Measurements from ENCODE around the gene CUX1.
A peak's percentile ranks its signal among the peaks of the same experiment; 100 is the strongest.

Gene CUX1

DNA sequence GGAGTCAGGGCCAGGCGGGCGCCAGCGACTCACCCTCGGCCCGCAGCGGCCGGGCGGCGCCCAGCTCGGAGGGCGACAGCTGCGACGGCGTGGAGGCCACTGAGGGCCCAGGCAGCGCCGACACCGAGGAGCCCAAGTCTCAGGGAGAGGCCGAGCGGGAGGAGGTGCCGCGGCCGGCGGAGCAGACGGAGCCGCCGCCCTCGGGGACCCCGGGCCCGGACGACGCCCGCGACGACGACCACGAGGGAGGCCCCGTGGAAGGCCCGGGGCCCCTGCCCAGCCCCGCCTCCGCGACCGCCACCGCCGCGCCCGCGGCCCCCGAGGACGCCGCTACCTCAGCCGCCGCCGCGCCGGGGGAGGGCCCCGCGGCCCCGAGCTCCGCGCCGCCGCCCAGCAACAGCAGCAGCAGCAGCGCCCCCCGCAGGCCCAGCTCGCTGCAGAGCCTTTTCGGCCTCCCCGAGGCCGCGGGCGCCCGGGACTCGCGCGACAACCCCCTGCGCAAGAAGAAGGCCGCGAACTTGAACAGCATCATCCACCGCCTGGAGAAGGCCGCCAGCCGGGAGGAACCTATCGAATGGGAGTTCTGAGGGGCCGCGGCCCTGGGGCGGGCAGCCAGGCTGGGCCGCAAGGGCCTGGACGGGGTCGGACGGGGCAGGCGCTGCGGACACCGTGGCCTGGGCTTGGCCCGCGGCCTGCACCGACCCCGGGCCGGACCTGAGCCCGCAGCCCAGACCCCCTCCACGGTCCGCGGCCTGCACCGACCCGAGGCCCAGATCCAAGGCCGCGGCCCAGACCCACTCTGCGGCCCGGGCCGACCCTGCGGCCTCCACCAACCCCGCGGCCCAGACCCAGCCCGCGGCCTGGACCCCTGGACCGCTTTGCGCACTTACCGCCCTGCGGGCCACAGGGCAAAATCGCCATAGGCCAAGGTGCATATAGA, 431.3 kb downstream of the CUX1 start:
- no peak for ATAC-seq
- TF ChIP-seq ARNTL (CRISPR knock-in tag; IDR thresholded peaks at IDR 0.05; ENCODE audit: borderline replicate concordance, low read depth) (no peak), PPARA (CRISPR knock-in tag; IDR thresholded peaks at IDR 0.05; ENCODE audit: borderline replicate concordance) (no peak), POU6F1 (CRISPR knock-in tag; IDR thresholded peaks at IDR 0.05; ENCODE audit: borderline replicate concordance, low read depth) (no peak), TCF4 (CRISPR knock-in tag; IDR thresholded peaks at IDR 0.05; ENCODE audit: borderline replicate concordance) (no peak), OSR1 (CRISPR knock-in tag; IDR thresholded peaks at IDR 0.05) (no peak), ZNF565 (CRISPR knock-in tag; conservative IDR thresholded peaks at IDR 0.05; ENCODE audit: low read depth) (no peak), ZFP30 (CRISPR knock-in tag; IDR thresholded peaks at IDR 0.05) (no peak), TOX (CRISPR knock-in tag; IDR thresholded peaks at IDR 0.05; ENCODE audit: borderline replicate concordance) (no peak)
- TF ChIP-seq, protein P1, sequence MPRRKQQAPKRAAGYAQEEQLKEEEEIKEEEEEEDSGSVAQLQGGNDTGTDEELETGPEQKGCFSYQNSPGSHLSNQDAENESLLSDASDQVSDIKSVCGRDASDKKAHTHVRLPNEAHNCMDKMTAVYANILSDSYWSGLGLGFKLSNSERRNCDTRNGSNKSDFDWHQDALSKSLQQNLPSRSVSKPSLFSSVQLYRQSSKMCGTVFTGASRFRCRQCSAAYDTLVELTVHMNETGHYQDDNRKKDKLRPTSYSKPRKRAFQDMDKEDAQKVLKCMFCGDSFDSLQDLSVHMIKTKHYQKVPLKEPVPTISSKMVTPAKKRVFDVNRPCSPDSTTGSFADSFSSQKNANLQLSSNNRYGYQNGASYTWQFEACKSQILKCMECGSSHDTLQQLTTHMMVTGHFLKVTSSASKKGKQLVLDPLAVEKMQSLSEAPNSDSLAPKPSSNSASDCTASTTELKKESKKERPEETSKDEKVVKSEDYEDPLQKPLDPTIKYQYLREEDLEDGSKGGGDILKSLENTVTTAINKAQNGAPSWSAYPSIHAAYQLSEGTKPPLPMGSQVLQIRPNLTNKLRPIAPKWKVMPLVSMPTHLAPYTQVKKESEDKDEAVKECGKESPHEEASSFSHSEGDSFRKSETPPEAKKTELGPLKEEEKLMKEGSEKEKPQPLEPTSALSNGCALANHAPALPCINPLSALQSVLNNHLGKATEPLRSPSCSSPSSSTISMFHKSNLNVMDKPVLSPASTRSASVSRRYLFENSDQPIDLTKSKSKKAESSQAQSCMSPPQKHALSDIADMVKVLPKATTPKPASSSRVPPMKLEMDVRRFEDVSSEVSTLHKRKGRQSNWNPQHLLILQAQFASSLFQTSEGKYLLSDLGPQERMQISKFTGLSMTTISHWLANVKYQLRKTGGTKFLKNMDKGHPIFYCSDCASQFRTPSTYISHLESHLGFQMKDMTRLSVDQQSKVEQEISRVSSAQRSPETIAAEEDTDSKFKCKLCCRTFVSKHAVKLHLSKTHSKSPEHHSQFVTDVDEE (CRISPR knock-in tag; IDR thresholded peaks at IDR 0.05): no peak

DNA sequence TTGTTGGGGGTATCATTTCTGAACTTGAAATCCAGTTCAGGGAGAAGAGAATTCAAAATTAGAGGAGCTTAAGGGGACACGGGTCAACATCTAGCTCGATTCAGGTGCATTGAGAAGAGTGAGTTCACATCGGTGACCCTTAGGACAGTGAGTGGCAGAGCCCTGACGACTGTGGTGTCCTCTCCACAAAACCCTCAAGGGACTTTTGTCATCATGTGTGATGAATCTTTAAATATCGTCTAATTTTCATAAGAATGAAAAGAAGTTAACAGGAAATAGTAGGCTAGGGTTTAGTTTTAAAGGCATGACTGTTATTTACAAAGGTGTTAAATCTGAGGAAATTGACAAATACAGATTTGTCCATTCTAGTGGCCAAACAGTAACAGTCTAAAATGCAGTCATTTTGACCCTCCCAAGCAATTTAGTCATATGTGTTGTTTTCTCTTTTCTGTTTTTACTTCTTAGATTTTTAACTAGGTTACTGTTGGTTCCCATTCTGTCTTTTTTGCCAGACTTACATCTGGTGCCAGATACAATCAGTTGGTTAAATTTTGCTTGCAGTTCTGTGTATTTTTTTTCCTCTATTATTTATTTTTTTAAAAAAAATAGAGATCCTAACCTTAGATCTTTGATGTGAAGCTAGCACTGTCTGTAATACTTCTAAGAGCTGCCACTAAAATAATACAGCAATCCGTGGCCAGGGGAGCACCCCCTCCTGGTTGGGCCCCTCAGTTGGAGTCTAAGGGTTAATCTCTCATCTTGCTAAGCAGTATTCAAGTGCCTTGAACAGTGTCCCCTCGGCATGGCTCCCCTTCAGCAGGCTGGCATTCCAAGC, 434.3 kb downstream of the CUX1 start:
- no peak for ATAC-seq
- TF ChIP-seq ZFP3 (CRISPR knock-in tag; IDR thresholded peaks at IDR 0.05): no peak
- TF ChIP-seq TCF4 (CRISPR knock-in tag; IDR thresholded peaks at IDR 0.05; ENCODE audit: borderline replicate concordance): peak; percentile 89

- TF ChIP-seq ZC3H10 (CRISPR knock-in tag; IDR thresholded peaks at IDR 0.05) (no peak), TOX (CRISPR knock-in tag; IDR thresholded peaks at IDR 0.05; ENCODE audit: borderline replicate concordance) (no peak), SNAI2 (CRISPR knock-in tag; IDR thresholded peaks at IDR 0.05) (no peak), CSRNP3 (CRISPR knock-in tag; IDR thresholded peaks at IDR 0.05) (no peak), OSR1 (CRISPR knock-in tag; IDR thresholded peaks at IDR 0.05) (no peak), ZNF8 (CRISPR knock-in tag; IDR thresholded peaks at IDR 0.05) (no peak), ARNTL (CRISPR knock-in tag; IDR thresholded peaks at IDR 0.05; ENCODE audit: borderline replicate concordance, low read depth) (no peak), ZFP3 (CRISPR knock-in tag; IDR thresholded peaks at IDR 0.05) (no peak), BACH2 (CRISPR knock-in tag; IDR thresholded peaks at IDR 0.05; ENCODE audit: borderline replicate concordance) (no peak), ESRRG (CRISPR knock-in tag; IDR thresholded peaks at IDR 0.05) (no peak), PPARA (CRISPR knock-in tag; IDR thresholded peaks at IDR 0.05; ENCODE audit: borderline replicate concordance) (no peak), ZFP30 (CRISPR knock-in tag; IDR thresholded peaks at IDR 0.05) (no peak)
- TF ChIP-seq, protein P1 (CRISPR knock-in tag; IDR thresholded peaks at IDR 0.05): no peak
- no peak for ATAC-seq
Measured at GRCh38 chr7:102252366-102252982, 435.0 kb downstream of the CUX1 start.

Measured in SK-N-SH treated with all-trans-retinoic acid at 6 μM for 48 hours (cell line).